GM12872 (cell line): ENCODE measurements around the gene STIL.

Experiments used
- TF ChIP-seq, protein P1 (sequence below): IDR thresholded peaks from 3 replicates; pipeline ENCODE4 v1.5.1; 2011; ENCODE audit warnings: low read depth, mild to moderate bottlenecking, low read length, moderate library complexity; ENCODE audit not compliant: insufficient read depth

The STIL gene

GRCh38 chr1:47331875-47332274, 17.9 kb upstream of the STIL start:
- TF ChIP-seq, protein P1, sequence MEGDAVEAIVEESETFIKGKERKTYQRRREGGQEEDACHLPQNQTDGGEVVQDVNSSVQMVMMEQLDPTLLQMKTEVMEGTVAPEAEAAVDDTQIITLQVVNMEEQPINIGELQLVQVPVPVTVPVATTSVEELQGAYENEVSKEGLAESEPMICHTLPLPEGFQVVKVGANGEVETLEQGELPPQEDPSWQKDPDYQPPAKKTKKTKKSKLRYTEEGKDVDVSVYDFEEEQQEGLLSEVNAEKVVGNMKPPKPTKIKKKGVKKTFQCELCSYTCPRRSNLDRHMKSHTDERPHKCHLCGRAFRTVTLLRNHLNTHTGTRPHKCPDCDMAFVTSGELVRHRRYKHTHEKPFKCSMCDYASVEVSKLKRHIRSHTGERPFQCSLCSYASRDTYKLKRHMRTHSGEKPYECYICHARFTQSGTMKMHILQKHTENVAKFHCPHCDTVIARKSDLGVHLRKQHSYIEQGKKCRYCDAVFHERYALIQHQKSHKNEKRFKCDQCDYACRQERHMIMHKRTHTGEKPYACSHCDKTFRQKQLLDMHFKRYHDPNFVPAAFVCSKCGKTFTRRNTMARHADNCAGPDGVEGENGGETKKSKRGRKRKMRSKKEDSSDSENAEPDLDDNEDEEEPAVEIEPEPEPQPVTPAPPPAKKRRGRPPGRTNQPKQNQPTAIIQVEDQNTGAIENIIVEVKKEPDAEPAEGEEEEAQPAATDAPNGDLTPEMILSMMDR: no peak

DNA sequence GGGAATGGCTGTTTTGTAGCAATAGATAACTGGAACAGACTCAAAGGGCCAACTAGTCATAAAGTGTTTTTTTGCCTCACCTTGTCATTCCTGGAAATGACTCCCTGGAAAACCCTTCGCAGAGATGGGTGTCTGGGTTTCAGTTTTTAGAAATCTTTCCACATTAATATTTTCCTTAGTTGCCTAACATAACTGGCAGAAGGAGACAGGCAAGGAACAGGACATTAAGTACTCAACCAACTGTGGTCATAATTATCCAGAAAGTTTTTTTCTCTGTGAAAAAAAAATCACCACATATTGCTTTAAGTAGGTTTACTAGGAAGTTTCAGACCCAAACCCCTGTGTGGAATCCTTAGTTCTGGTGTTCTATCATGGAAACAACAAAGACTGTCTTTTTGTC, 16.3 kb upstream of the STIL start:
- TF ChIP-seq, protein P1: no peak

DNA sequence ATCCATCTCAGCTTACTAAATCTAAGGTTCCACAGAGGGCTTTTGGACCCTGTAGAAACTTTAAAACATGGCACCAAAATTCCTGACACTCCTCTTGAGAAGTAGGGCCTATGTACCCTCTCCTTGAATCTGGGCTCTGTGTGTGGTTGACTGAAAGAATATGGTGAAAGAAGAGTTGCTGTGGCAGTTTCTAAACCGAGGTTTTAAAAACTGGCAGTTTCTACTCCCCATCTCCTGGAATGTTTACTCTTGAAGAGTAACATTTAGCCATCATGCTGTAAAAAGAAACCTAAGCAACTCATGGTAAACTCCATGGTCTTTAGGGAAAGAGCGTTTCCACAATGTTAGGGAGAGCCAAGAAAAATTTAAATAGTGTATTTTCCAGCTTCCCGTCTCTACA, 15.0 kb upstream of the STIL start:
- TF ChIP-seq, protein P1: no peak

GRCh38 chr1:47326271-47326670, 12.3 kb upstream of the STIL start:
- TF ChIP-seq, protein P1: no peak

- TF ChIP-seq, protein P1: no peak
Measured at GRCh38 chr1:47325528-47325927, 11.6 kb upstream of the STIL start.

DNA sequence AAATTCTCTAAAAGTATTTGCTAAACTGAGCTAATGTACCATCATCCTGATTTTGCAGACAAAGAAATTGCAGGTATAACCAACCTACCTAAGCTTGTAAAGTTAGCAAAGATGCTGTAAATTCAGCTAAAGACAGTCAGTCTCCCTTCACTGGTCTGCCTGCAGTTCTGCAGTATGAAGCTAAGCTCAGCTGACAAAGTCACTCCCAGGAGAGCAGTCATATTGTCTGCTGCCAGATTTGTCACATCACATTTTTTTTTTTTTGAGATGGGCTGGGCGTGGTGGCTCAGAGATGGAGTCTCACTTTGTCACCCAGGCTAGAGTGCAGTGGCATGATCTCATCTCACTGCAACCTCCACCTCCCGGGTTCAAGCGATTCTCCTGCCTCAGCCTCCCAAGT, 10.7 kb upstream of the STIL start:
- TF ChIP-seq, protein P1: no peak

DNA sequence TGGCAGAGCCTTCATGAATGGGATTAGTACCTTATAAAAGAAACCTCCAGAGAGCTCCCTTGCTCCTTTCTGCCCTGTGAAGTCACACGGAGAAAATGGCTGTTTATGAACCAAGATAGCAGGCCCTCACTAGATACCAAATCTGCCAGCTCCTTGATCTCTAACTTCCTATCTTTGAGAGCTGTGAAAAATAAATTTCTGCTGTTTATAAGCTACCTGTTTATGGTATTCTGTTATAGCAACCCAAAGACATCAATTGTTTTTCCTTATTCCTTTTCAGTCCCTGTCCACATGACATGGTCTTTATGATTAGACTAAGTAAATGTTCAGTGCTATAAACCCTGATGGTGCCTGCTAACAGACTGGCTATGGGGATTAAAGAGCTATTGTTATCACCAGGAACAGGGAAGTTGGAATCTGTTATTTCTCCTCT, 9.7 kb upstream of the STIL start:
- TF ChIP-seq, protein P1: no peak

- TF ChIP-seq, protein P1: no peak
Measured at GRCh38 chr1:47317841-47318240, 3.9 kb upstream of the STIL start.
